Prostate gland (tissue), 2 donors: ENCODE measurements around the gene RETREG1. TPM values are rescaled to one million over a fixed set of nuclear protein-coding genes. Genes with fewer than 3 reads are reported as not detected.

Source experiments
- DNase-seq: peaks from one replicate; pipeline ENCODE4 v3.0.0-alpha.2; 2019; ENCODE audit warnings: low spot score
- H3K27ac ChIP-seq, 2 donors: fragments of 200-600 bp; sonication (generic); 2 replicates each; pipeline ENCODE4 v1.5.1; 2017 to 2019
- H3K27me3 ChIP-seq: fragments of 200-600 bp; sonication (generic); replicated peaks from 2 replicates; pipeline ENCODE4 v1.5.1; 2019; ENCODE audit not compliant: insufficient read depth
- H3K36me3 ChIP-seq, 2 donors: fragments of 200-600 bp; sonication (generic); 1 replicate in 1 of 2; 2 replicates in 1 of 2; pipeline versions ENCODE4 v1.5.1 to v1.8.1; 2017 to 2019
- H3K4me1 ChIP-seq: fragments of 200-600 bp; sonication (generic); replicated peaks from 2 replicates; pipeline ENCODE4 v1.5.1; 2019
- H3K4me3 ChIP-seq, 2 donors: fragments of 200-600 bp; sonication (generic); 2 replicates each; pipeline ENCODE4 v1.5.1; 2017 to 2019
- H3K9me3 ChIP-seq: fragments of 200-600 bp; sonication (generic); 2 replicates; pipeline ENCODE4 v1.5.1; 2017
- POLR2A ChIP-seq: fragments of 450-650 bp; IDR thresholded peaks from one replicate; pipeline ENCODE4 v1.6.1; 2016; ENCODE audit warnings: antibody characterized with exemption, mild to moderate bottlenecking
- POLR2AphosphoS5 ChIP-seq: sonication (generic); formaldehyde crosslinking; IDR thresholded peaks from one replicate; pipeline ENCODE4 v1.6.1; 2017; ENCODE audit warnings: antibody characterized with exemption
- WGBS: methylation state at CpG from one replicate; pipeline ENCODE4 v1.1.5; 2018; 5-methylcytosine and 5-hydroxymethylcytosine counted together
- intact Hi-C: fragments of 100-400 bp; cut with DNase I; formaldehyde crosslinking; loops from one replicate; pipeline ENCODE4 v1.14.2; 2022
- total RNA-seq, 2 donors: library from RNA; depleted of rRNA; stranded (reverse); fragments of >200 nt; gene quantifications; one replicate each; pipeline ENCODE4 v1.1.0, GENCODE V29; 2016
- TF ChIP-seq, protein P1 (sequence below), 4 experiments: fragments of 200-600 bp in 2 of 4; fragments of 450-650 bp in 2 of 4; sonication (generic) in 2 of 4; IDR thresholded peaks; 1 replicate in 3 of 4; 2 replicates in 1 of 4; pipeline ENCODE4 v1.5.1; 2016 to 2019; ENCODE audit warnings: antibody characterized with exemption in 4 of 4, mild to moderate bottlenecking in 2 of 4, moderate library complexity in 2 of 4

The RETREG1 gene
- total RNA-seq, 2 donors from 2014 or later: 13.5 to 18.4 TPM

DNA sequence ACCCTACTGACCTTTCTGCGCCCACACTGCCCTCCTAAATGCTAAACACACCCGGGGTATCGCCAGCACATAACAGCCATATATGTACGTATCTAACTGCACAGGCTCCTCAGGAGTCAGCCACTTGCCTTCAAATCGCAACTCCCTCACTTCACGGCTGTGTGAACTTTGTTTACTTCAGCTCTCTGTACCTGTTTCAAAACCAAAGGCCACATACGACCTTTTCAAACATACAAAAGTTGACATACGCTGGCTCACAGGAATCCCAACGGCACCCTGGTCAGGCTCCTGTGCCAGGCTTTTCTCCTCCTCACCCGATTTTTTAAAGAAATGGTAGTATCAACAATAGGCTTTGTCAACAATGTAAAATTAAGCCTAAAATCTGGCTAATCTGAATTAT lies 112.2 kb downstream of the RETREG1 start:
- 91% methylated on average over 10 of the region's 10 CpGs for WGBS
- Histone ChIP-seq H3K4me1 (no peaks in the 10 kb centered on the region), H3K36me3 (no peaks in the 10 kb centered on the region), H3K27me3 (no peaks in the 10 kb centered on the region), H3K27ac (no peak overlapping the region), H3K4me3 (no peak overlapping the region), H3K9me3 (no peaks in the 10 kb centered on the region)
- TF ChIP-seq POLR2AphosphoS5 (no peak), POLR2A (no peak)
- no peak for DNase-seq
- intact Hi-C loops: no loop called here

DNA sequence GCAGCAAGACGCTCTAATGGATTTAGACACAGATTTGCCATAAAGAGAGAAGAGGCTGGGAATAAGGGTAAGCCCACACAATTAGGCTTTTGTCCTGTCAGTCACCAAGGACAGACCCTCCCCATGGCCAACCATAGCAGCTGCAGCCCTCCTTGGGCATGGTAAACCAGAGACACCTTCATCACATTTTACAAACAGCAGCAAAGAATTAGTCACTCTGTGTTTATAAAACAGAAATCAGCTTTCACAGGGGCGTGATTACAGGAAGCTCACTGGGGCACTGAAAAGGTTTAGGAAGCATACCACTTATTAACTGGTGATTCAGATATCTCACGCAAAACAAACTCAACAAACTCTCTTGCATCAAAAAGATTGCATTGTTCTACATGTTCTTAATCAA lies 113.9 kb downstream of the RETREG1 start:
- TF ChIP-seq POLR2A: no peak
- TF ChIP-seq POLR2AphosphoS5: no peak
- TF ChIP-seq, protein P1, sequence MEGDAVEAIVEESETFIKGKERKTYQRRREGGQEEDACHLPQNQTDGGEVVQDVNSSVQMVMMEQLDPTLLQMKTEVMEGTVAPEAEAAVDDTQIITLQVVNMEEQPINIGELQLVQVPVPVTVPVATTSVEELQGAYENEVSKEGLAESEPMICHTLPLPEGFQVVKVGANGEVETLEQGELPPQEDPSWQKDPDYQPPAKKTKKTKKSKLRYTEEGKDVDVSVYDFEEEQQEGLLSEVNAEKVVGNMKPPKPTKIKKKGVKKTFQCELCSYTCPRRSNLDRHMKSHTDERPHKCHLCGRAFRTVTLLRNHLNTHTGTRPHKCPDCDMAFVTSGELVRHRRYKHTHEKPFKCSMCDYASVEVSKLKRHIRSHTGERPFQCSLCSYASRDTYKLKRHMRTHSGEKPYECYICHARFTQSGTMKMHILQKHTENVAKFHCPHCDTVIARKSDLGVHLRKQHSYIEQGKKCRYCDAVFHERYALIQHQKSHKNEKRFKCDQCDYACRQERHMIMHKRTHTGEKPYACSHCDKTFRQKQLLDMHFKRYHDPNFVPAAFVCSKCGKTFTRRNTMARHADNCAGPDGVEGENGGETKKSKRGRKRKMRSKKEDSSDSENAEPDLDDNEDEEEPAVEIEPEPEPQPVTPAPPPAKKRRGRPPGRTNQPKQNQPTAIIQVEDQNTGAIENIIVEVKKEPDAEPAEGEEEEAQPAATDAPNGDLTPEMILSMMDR (IDR thresholded peaks at IDR 0.05): no peak
- 90% methylated on average over 3 of the region's 3 CpGs for WGBS
- intact Hi-C loops: no loop called here

DNA sequence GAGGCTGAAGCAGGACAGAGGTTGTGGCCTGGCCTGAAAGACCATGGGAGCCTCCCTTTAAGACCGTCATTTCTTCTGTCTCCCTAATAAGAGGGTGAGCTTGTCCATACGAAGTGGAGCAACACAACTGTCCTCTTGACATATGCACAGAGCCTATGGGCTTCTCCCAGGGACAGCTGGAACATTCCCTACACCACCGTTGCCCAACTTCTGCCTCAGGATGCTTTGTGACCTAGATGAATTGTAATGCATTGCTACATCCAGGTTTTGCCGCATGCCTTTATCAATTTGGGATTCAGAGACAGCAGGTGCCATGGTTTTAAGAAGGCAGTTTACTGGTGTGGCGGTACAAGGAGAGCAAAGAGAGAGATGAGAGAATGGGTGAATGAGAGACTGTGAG lies 116.8 kb downstream of the RETREG1 start:
- WGBS: 97% methylated on average over 5 of the region's 5 CpGs
- TF ChIP-seq POLR2AphosphoS5 (no peak), POLR2A (no peak)
- TF ChIP-seq, protein P1 (IDR thresholded peaks at IDR 0.05): no peak
- intact Hi-C loops: no loop called here
- Histone ChIP-seq H3K4me1 (no peaks in the 10 kb centered on the region), H3K4me3 (no peak overlapping the region), H3K27ac (no peak overlapping the region), H3K9me3 (no peaks in the 10 kb centered on the region), H3K36me3 (no peaks in the 10 kb centered on the region), H3K27me3 (no peaks in the 10 kb centered on the region)
- DNase-seq: no peak

More for the DNA sequence above, 113.9 kb downstream of the RETREG1 start:
- no peak for DNase-seq
- H3K4me1 ChIP-seq: no peaks in the 10 kb centered on the region
- no peak overlapping the region for H3K27ac ChIP-seq
- no peaks in the 10 kb centered on the region for H3K27me3 ChIP-seq
- no peaks in the 10 kb centered on the region for H3K36me3 ChIP-seq
- no peak overlapping the region for H3K4me3 ChIP-seq
- H3K9me3 ChIP-seq: no peaks in the 10 kb centered on the region

DNA sequence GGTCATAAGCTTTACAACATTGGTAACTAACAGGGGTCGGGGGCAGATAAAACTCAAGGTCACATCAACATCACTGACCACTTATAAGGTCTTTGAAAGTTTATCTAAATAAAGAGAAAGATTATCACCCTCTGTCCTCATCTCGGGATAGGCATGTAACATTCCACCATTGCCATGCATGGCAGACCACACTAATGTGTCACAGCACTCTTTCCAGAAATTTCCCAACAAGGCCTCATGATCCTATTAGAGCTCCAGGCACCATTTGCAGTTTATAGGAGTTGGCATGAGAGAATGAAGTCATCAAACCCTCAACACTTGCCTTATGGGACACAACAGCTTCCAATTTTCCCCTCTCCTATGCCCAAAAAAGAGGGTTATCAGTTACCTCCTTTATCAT lies 119.3 kb downstream of the RETREG1 start:
- no peak for DNase-seq
- no peak overlapping the region for H3K4me3 ChIP-seq
- intact Hi-C loops: loop anchor here (10.0 kb wide), 1 partner anchor 297 kb away; no protein-coding TSS in a partner anchor
- H3K4me1 ChIP-seq: no peaks in the 10 kb centered on the region
- no peaks in the 10 kb centered on the region for H3K9me3 ChIP-seq
- no peak overlapping the region for H3K27ac ChIP-seq
- WGBS: 74% methylated on average over 2 of the region's 2 CpGs
- H3K27me3 ChIP-seq: no peaks in the 10 kb centered on the region
- no peaks in the 10 kb centered on the region for H3K36me3 ChIP-seq
- TF ChIP-seq, protein P1 (IDR thresholded peaks at IDR 0.05): no peak
- TF ChIP-seq POLR2A (no peak), POLR2AphosphoS5 (no peak)

DNA sequence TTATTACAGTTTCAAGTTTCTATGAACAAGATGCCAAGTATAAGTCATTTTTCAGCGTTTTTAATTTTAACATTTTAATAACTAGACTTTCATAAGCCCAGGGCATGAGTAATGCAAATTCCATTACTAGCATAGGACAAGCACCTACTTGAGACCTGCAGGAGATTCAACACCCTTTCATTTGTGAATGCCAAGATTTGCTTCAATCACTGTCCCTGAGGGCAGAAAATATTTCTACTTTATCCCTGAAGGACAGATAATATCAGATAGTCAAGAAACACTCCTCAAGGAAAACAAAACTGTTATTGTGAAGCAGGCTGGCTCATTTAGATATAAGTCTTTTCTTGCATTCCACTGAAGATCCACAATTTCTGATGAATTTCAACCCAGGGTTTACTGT lies 123.5 kb downstream of the RETREG1 start:
- Histone ChIP-seq H3K27ac (peak overlapping the region; percentile 3 to 35), H3K36me3 (no peaks in the 10 kb centered on the region), H3K4me1 (no peaks in the 10 kb centered on the region), H3K4me3 (no peak overlapping the region), H3K27me3 (no peaks in the 10 kb centered on the region), H3K9me3 (no peaks in the 10 kb centered on the region)
- TF ChIP-seq POLR2A (no peak), POLR2AphosphoS5 (peak; percentile 25)
- intact Hi-C loops: loop anchor here (5.0 to 10.0 kb wide), 3 partner anchors 59 to 699 kb away; no protein-coding TSS in a partner anchor
- 27% methylated on average over 1 of the region's 1 CpG for whole genome bisulfite sequencing
- DNase-seq: peak; percentile 24

DNA sequence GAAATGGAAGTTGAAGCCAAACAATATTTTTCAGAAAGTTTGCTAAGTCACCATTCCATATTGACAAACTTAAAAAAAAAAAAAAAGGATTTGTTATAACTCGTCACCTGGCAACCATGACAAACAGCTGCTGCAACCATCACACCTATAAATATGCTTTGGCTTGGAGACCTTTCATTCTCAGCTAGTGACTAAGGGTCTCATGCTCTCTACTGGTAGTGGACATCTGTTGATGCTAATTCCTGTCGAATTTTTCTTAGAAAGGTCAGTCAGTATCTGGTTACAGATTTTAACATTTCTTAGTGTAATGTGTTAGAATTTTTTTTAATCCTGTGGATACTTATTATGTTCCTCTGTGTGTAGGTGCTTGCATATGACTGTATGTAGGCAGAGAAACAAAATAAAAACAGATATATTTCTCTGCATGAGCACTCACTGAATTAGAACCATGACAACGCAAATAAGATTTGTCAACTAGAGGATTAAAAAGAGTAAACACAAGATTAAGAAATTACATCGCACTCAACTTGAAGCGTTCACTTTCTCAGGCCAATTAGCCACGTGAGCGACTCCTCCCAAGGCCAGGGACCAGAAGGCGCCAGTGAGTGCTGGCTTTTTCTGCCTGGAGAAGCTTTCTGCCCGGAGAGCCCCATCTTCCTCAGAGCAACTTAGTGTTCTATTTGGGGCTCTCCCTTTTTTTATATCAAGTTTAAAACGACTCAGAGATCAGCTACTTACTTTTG lies 124.2 kb downstream of the RETREG1 start:
- TF ChIP-seq, protein P1 (IDR thresholded peaks at IDR 0.05): no peak
- TF ChIP-seq POLR2A (no peak), POLR2AphosphoS5 (no peak)
- no peaks in the 10 kb centered on the region for H3K36me3 ChIP-seq
- H3K27me3 ChIP-seq: no peaks in the 10 kb centered on the region
- H3K4me3 ChIP-seq: no peak overlapping the region
- peak overlapping the region; percentile 3 to 35 for H3K27ac ChIP-seq
- no peaks in the 10 kb centered on the region for H3K9me3 ChIP-seq
- peak; percentile 35 for DNase-seq
- WGBS: 51% methylated on average over 10 of the region's 10 CpGs
- intact Hi-C loops: loop anchor here (5.0 to 10.0 kb wide), 3 partner anchors 60 to 700 kb away; no protein-coding TSS in a partner anchor
- no peaks in the 10 kb centered on the region for H3K4me1 ChIP-seq
